PC-9 (cell line): ENCODE results near the gene ZNF672. TPM values are rescaled to one million over a fixed set of nuclear protein-coding genes. Genes with fewer than 3 reads are reported as not detected.

Experiments
- BruUV-seq: library from RNA; stranded (reverse); fragments of 400-500 nt; replicated peaks from 2 replicates; lab custom pipeline; 2021; lab: Mats Ljungman, UMichigan
- CTCF ChIA-PET: fragments of 300-600 bp; sonication (Branson Sonifier 250); formaldehyde crosslinking; loops from one replicate; lab custom pipeline; 2022; ENCODE audit warnings: antibody characterized with exemption; lab: Charles Lee
- POLR2A ChIA-PET: fragments of 300-600 bp; sonication (Branson Sonifier 250); formaldehyde crosslinking; loops from one replicate; lab custom pipeline; 2022; ENCODE audit warnings: antibody characterized with exemption; ENCODE audit not compliant: unreplicated experiment; lab: Charles Lee
- DNase-seq, 2 experiments: peaks; one replicate each; pipeline versions ENCODE4 v3.0.0 to v3.0.0-alpha.2; 2015 to 2022; ENCODE audit warnings: mixed read lengths in 1 of 2
- H2AFZ ChIP-seq: fragments of 200-600 bp; sonication (generic); 2 replicates; pipeline ENCODE4 v1.8.1; 2017; ENCODE audit warnings: antibody characterized with exemption
- H3F3A ChIP-seq: fragments of 200-600 bp; sonication (generic); 2 replicates; pipeline ENCODE4 v1.8.1; 2017; ENCODE audit warnings: antibody characterized with exemption, mild to moderate bottlenecking, low read depth; ENCODE audit not compliant: insufficient read depth
- H3K27ac ChIP-seq: fragments of 200-600 bp; sonication (generic); 2 replicates; pipeline ENCODE4 v1.6.1; 2016; ENCODE audit warnings: mixed run types
- H3K27me3 ChIP-seq: fragments of 200-600 bp; sonication (generic); 2 replicates; pipeline ENCODE4 v1.6.1; 2016; ENCODE audit warnings: low read depth, mixed run types; ENCODE audit not compliant: insufficient read depth
- H3K36me3 ChIP-seq: fragments of 200-600 bp; sonication (generic); 2 replicates; pipeline ENCODE4 v1.6.1; 2016; ENCODE audit warnings: low read depth, mixed run types
- H3K4me1 ChIP-seq: fragments of 200-600 bp; sonication (generic); replicated peaks from 2 replicates; pipeline ENCODE4 v1.6.1; 2016; ENCODE audit warnings: mixed run types; ENCODE audit not compliant: insufficient read depth
- H3K4me2 ChIP-seq: fragments of 200-600 bp; sonication (generic); 2 replicates; pipeline ENCODE4 v1.6.1; 2017; ENCODE audit warnings: mixed run types
- H3K4me3 ChIP-seq: fragments of 200-600 bp; sonication (generic); 2 replicates; pipeline ENCODE4 v1.6.1; 2016; ENCODE audit warnings: mixed run types
- H3K79me2 ChIP-seq: fragments of 200-600 bp; sonication (generic); 2 replicates; pipeline ENCODE4 v1.6.1; 2017; ENCODE audit warnings: low read depth, mixed run types
- H3K9me2 ChIP-seq: fragments of 200-600 bp; sonication (generic); 2 replicates; pipeline ENCODE4 v1.8.1; 2017; ENCODE audit warnings: mild to moderate bottlenecking; ENCODE audit not compliant: insufficient read depth
- H3K9me3 ChIP-seq: fragments of 200-600 bp; sonication (generic); 2 replicates; pipeline ENCODE4 v1.8.1; 2016; ENCODE audit warnings: low read depth; ENCODE audit not compliant: insufficient read depth
- H4K20me1 ChIP-seq: fragments of 200-600 bp; sonication (generic); 2 replicates; pipeline ENCODE4 v1.8.1; 2017; ENCODE audit not compliant: insufficient read depth
- CTCF ChIP-seq: fragments of 200-600 bp; sonication (generic); conservative IDR thresholded peaks from 2 replicates; pipeline ENCODE4 v1.6.1; 2017; ENCODE audit warnings: mixed run types, antibody characterized with exemption, mild to moderate bottlenecking, moderate library complexity
- EZH2 ChIP-seq: fragments of 200-600 bp; sonication (generic); IDR thresholded peaks from 2 replicates; pipeline ENCODE4 v1.8.0; 2017; ENCODE audit warnings: antibody characterized with exemption, low read depth
- intact Hi-C: fragments of 100-400 bp; cut with micrococcal nuclease; formaldehyde crosslinking; loops from one replicate; pipeline ENCODE4 v1.10.0; 2022; ENCODE audit not compliant: unreplicated experiment
- total RNA-seq: library from RNA; stranded (reverse); gene quantifications from 2 replicates; pipeline ENCODE4 v1.2.3, GENCODE V29; 2021

Gene ZNF672
- total RNA-seq, 1 experiment from 2014 or later = 24.7 TPM

GRCh38 chr1:248823517-248824001 is 14.5 kb upstream of the ZNF672 start:
- TF ChIP-seq CTCF (no peak), EZH2 (no peak)
- Histone ChIP-seq H3K9me2 (no peaks in the 10 kb centered on the region), H3K27ac (no peak overlapping the region), H3F3A (peaks cover 13% of the 10 kb centered on the region), H2AFZ (no peak overlapping the region), H3K79me2 (peaks cover 22% of the 10 kb centered on the region), H3K9me3 (no peaks in the 10 kb centered on the region), H3K27me3 (no peaks in the 10 kb centered on the region), H3K4me2 (peak overlapping the region; percentile 93; the same call in 1 of the 2 replicates), H3K4me3 (no peak overlapping the region), H3K36me3 (no peaks in the 10 kb centered on the region), H4K20me1 (no peaks in the 10 kb centered on the region; the same call in 1 of the 2 replicates), H3K4me1 (peaks cover 24% of the 10 kb centered on the region)
- no TSS peak for BruUV-seq
- intact Hi-C loops = loop anchor here (1.0 kb wide), 1 partner anchor 12 kb away; no protein-coding TSS in a partner anchor
- CTCF ChIA-PET = no interaction called here
- POLR2A ChIA-PET = no interaction called here
- no peak for DNase-seq

GRCh38 chr1:248824301-248824700 is 13.7 kb upstream of the ZNF672 start:
- Histone ChIP-seq H3K4me1 (peaks cover 31% of the 10 kb centered on the region), H3K36me3 (no peaks in the 10 kb centered on the region), H3K4me3 (no peak overlapping the region), H3F3A (peaks cover 16% of the 10 kb centered on the region), H3K79me2 (peaks cover 22% of the 10 kb centered on the region), H3K4me2 (peak overlapping the region; percentile 93), H3K9me3 (no peaks in the 10 kb centered on the region), H3K27ac (no peak overlapping the region), H4K20me1 (no peaks in the 10 kb centered on the region; the same call in 1 of the 2 replicates), H2AFZ (no peak overlapping the region), H3K9me2 (no peaks in the 10 kb centered on the region), H3K27me3 (no peaks in the 10 kb centered on the region)
- TF ChIP-seq CTCF (no peak), EZH2 (no peak)
- ChIA-PET CTCF (no interaction called here), POLR2A (no interaction called here)
- intact Hi-C loops = no loop called here
- no TSS peak for BruUV-seq
- DNase-seq = no peak

- intact Hi-C loops = no loop called here
- Histone ChIP-seq H4K20me1 (no peaks in the 10 kb centered on the region; the same call in 1 of the 2 replicates), H3K9me2 (no peaks in the 10 kb centered on the region), H3K27me3 (no peaks in the 10 kb centered on the region), H2AFZ (no peak overlapping the region), H3F3A (peaks cover 16% of the 10 kb centered on the region), H3K4me1 (peaks cover 33% of the 10 kb centered on the region), H3K4me3 (peak overlapping the region; percentile 75), H3K79me2 (peaks cover 22% of the 10 kb centered on the region), H3K9me3 (no peaks in the 10 kb centered on the region), H3K4me2 (peak overlapping the region; percentile 93), H3K36me3 (no peaks in the 10 kb centered on the region), H3K27ac (no peak overlapping the region)
- no peak for TF ChIP-seq CTCF
- no peak for TF ChIP-seq EZH2
- ChIA-PET POLR2A (no interaction called here), CTCF (no interaction called here)
- no peak for DNase-seq
- BruUV-seq = no TSS peak
Measured at GRCh38 chr1:248824701-248825100, 13.3 kb upstream of the ZNF672 start.
